Measurements from ENCODE around the gene ABCB8.
A peak's percentile ranks its signal among the peaks of the same experiment; 100 is the strongest.

ABCB8 gene

GRCh38 chr7:151091003-151091402, 62.8 kb downstream of the ABCB8 start:
- Histone ChIP-seq H3K4me1 (ENCODE audit: control insufficient read depth, insufficient read depth, low read length) (peaks cover 4% of the 10 kb centered on the region; the same call in 1 of the 2 replicates), H3K36me3 (ENCODE audit: control insufficient read depth in 2 of 2, insufficient read depth in 1 of 2, low read length in 2 of 2) (peaks cover 0 to 49% of the 10 kb centered on the region in 2 experiments; a peak in 1 of 3 replicates), H3K4me3 (ENCODE audit: low read depth, low read length) (no peak overlapping the region), H3K9me3 (ENCODE audit: control insufficient read depth, insufficient read depth, low read depth, low read length) (no peaks in the 10 kb centered on the region), H3K27ac (ENCODE audit: extremely low read depth, low read depth, low read length) (no peak overlapping the region)
- ChIA-PET CTCF (interaction anchor here (0.9 to 4.9 kb wide), 5 partner anchors 8 to 78 kb away, joined by 3 to 43 read pairs (median 3); no protein-coding TSS in a partner anchor), POLR2A (no interaction called here)
- TF ChIP-seq, protein P1, sequence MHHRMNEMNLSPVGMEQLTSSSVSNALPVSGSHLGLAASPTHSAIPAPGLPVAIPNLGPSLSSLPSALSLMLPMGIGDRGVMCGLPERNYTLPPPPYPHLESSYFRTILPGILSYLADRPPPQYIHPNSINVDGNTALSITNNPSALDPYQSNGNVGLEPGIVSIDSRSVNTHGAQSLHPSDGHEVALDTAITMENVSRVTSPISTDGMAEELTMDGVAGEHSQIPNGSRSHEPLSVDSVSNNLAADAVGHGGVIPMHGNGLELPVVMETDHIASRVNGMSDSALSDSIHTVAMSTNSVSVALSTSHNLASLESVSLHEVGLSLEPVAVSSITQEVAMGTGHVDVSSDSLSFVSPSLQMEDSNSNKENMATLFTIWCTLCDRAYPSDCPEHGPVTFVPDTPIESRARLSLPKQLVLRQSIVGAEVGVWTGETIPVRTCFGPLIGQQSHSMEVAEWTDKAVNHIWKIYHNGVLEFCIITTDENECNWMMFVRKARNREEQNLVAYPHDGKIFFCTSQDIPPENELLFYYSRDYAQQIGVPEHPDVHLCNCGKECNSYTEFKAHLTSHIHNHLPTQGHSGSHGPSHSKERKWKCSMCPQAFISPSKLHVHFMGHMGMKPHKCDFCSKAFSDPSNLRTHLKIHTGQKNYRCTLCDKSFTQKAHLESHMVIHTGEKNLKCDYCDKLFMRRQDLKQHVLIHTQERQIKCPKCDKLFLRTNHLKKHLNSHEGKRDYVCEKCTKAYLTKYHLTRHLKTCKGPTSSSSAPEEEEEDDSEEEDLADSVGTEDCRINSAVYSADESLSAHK (tag by site-specific recombination; IDR thresholded peaks at IDR 0.05), result no peak
- TF ChIP-seq ZFP3 (tag by site-specific recombination; IDR thresholded peaks at IDR 0.05; ENCODE audit: low read depth) (no peak), GLIS2 (tag by site-specific recombination; IDR thresholded peaks at IDR 0.05) (no peak), ZNF354C (tag by site-specific recombination; IDR thresholded peaks at IDR 0.05; ENCODE audit: borderline replicate concordance, low read depth) (no peak), ZNF155 (tag by site-specific recombination; IDR thresholded peaks at IDR 0.05) (no peak), KLF8 (tag by site-specific recombination; IDR thresholded peaks at IDR 0.05) (no peak), ZNF596 (tag by site-specific recombination; IDR thresholded peaks at IDR 0.05) (no peak), IKZF3 (tag by site-specific recombination; IDR thresholded peaks at IDR 0.05) (no peak), ZNF548 (tag by site-specific recombination; IDR thresholded peaks at IDR 0.05) (no peak), ZNF660 (tag by site-specific recombination; IDR thresholded peaks at IDR 0.05) (no peak), GLI4 (tag by site-specific recombination; IDR thresholded peaks at IDR 0.05) (no peak), ZNF248 (tag by site-specific recombination; IDR thresholded peaks at IDR 0.05) (no peak), ZEB2 (tag by site-specific recombination; IDR thresholded peaks at IDR 0.05) (no peak), OSR2 (tag by site-specific recombination; IDR thresholded peaks at IDR 0.05) (no peak), ZNF513 (tag by site-specific recombination; IDR thresholded peaks at IDR 0.05) (no peak), WT1 (tag by site-specific recombination; IDR thresholded peaks at IDR 0.05) (no peak)
- TF ChIP-seq, protein P2, sequence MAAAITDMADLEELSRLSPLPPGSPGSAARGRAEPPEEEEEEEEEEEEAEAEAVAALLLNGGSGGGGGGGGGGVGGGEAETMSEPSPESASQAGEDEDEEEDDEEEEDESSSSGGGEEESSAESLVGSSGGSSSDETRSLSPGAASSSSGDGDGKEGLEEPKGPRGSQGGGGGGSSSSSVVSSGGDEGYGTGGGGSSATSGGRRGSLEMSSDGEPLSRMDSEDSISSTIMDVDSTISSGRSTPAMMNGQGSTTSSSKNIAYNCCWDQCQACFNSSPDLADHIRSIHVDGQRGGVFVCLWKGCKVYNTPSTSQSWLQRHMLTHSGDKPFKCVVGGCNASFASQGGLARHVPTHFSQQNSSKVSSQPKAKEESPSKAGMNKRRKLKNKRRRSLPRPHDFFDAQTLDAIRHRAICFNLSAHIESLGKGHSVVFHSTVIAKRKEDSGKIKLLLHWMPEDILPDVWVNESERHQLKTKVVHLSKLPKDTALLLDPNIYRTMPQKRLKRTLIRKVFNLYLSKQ (tag by site-specific recombination; IDR thresholded peaks at IDR 0.05; ENCODE audit: borderline replicate concordance), result no peak
- TF ChIP-seq, protein P3, sequence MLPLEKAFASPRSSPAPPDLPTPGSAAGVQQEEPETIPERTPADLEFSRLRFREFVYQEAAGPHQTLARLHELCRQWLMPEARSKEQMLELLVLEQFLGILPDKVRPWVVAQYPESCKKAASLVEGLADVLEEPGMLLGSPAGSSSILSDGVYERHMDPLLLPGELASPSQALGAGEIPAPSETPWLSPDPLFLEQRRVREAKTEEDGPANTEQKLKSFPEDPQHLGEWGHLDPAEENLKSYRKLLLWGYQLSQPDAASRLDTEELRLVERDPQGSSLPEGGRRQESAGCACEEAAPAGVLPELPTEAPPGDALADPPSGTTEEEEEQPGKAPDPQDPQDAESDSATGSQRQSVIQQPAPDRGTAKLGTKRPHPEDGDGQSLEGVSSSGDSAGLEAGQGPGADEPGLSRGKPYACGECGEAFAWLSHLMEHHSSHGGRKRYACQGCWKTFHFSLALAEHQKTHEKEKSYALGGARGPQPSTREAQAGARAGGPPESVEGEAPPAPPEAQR (tag by site-specific recombination; IDR thresholded peaks at IDR 0.05), result no peak

GRCh38 chr7:151091431-151091830, 63.2 kb downstream of the ABCB8 start:
- H3K27ac ChIP-seq (ENCODE audit: extremely low read depth, low read depth, low read length), result no peak overlapping the region
- no peak for TF ChIP-seq ZNF223 (tag by site-specific recombination; IDR thresholded peaks at IDR 0.05)
- TF ChIP-seq, protein P4, sequence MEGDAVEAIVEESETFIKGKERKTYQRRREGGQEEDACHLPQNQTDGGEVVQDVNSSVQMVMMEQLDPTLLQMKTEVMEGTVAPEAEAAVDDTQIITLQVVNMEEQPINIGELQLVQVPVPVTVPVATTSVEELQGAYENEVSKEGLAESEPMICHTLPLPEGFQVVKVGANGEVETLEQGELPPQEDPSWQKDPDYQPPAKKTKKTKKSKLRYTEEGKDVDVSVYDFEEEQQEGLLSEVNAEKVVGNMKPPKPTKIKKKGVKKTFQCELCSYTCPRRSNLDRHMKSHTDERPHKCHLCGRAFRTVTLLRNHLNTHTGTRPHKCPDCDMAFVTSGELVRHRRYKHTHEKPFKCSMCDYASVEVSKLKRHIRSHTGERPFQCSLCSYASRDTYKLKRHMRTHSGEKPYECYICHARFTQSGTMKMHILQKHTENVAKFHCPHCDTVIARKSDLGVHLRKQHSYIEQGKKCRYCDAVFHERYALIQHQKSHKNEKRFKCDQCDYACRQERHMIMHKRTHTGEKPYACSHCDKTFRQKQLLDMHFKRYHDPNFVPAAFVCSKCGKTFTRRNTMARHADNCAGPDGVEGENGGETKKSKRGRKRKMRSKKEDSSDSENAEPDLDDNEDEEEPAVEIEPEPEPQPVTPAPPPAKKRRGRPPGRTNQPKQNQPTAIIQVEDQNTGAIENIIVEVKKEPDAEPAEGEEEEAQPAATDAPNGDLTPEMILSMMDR (tag by site-specific recombination; IDR thresholded peaks at IDR 0.05), result peak; percentile 41
- TF ChIP-seq ZBTB21 (tag by site-specific recombination; IDR thresholded peaks at IDR 0.05), result no peak
- no peak for TF ChIP-seq ZNF660 (tag by site-specific recombination; IDR thresholded peaks at IDR 0.05)
- TF ChIP-seq ZNF175 (tag by site-specific recombination; IDR thresholded peaks at IDR 0.05), result no peak
- TF ChIP-seq ZNF677 (tag by site-specific recombination; IDR thresholded peaks at IDR 0.05), result no peak
- TF ChIP-seq, protein P5, sequence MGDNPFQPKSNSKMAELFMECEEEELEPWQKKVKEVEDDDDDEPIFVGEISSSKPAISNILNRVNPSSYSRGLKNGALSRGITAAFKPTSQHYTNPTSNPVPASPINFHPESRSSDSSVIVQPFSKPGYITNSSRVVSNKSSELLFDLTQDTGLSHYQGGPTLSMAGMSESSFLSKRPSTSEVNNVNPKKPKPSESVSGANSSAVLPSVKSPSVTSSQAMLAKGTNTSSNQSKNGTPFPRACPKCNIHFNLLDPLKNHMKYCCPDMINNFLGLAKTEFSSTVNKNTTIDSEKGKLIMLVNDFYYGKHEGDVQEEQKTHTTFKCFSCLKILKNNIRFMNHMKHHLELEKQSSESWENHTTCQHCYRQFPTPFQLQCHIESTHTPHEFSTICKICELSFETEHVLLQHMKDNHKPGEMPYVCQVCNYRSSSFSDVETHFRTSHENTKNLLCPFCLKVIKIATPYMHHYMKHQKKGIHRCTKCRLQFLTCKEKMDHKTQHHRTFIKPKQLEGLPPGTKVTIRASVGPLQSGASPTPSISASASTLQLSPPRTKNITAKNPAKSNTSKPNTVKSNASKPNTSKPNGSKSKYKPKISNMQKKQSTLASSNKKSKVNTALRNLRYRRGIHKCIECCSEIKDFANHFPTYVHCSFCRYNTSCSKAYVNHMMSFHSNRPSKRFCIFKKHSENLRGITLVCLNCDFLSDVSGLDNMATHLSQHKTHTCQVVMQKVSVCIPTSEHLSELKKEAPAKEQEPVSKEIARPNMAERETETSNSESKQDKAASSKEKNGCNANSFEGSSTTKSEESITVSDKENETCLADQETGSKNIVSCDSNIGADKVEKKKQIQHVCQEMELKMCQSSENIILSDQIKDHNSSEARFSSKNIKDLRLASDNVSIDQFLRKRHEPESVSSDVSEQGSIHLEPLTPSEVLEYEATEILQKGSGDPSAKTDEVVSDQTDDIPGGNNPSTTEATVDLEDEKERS (tag by site-specific recombination; IDR thresholded peaks at IDR 0.05), result no peak

More at GRCh38 chr7:151091431-151091830, 63.2 kb downstream of the ABCB8 start:
- ChIA-PET POLR2A (no interaction called here), CTCF (interaction anchor here (0.9 to 4.9 kb wide), 6 partner anchors 9 to 79 kb away, joined by 3 to 43 read pairs (median 4); partner anchors contain the start of gene ABCB8)
- peaks cover 0 to 51% of the 10 kb centered on the region in 2 experiments; a peak in 1 of 3 replicates for H3K36me3 ChIP-seq (ENCODE audit: control insufficient read depth in 2 of 2, insufficient read depth in 1 of 2, low read length in 2 of 2)
- H3K9me3 ChIP-seq (ENCODE audit: control insufficient read depth, insufficient read depth, low read depth, low read length), result no peaks in the 10 kb centered on the region
- H3K4me1 ChIP-seq (ENCODE audit: control insufficient read depth, insufficient read depth, low read length), result peaks cover 4% of the 10 kb centered on the region; the same call in 1 of the 2 replicates
- no peak overlapping the region for H3K4me3 ChIP-seq (ENCODE audit: low read depth, low read length)

All from HEK293 (cell line).